CD8-positive, alpha-beta memory T cell (primary cell): ENCODE results near the gene IDNK. TPM values are rescaled to one million over a fixed set of nuclear protein-coding genes. Genes with fewer than 3 reads are reported as not detected.

ENCODE experiments used
- CTCF ChIA-PET: fragments of 350-600 bp; sonication (Branson Sonifier 250); formaldehyde crosslinking; loops from one replicate; lab custom pipeline; 2021; ENCODE audit warnings: antibody characterized with exemption; lab: Charles Lee
- POLR2A ChIA-PET: fragments of 350-600 bp; sonication (Branson Sonifier 250); formaldehyde crosslinking; loops from one replicate; lab custom pipeline; 2021; ENCODE audit warnings: antibody characterized with exemption; lab: Charles Lee
- DNase-seq, 5 donors: peaks; one replicate each; pipeline versions ENCODE4 v3.0.0 to v3.0.0-alpha.2; 2020 to 2022; ENCODE audit warnings: mixed read lengths in 1 of 5
- H3K27ac ChIP-seq: one replicate; pipeline ENCODE4 v1.7.0; 2013; ENCODE audit warnings: low read depth, mild to moderate bottlenecking, low read length, moderate library complexity
- H3K27me3 ChIP-seq: 2 replicates; pipeline ENCODE4 v1.7.0; 2013; ENCODE audit warnings: low read length, mild to moderate bottlenecking; ENCODE audit not compliant: insufficient read depth, poor library complexity, severe bottlenecking
- H3K36me3 ChIP-seq: 2 replicates; pipeline ENCODE4 v1.7.0; 2013; ENCODE audit warnings: mild to moderate bottlenecking, low read length, moderate library complexity; ENCODE audit not compliant: insufficient read depth
- H3K4me1 ChIP-seq: 2 replicates; pipeline ENCODE4 v1.7.0; 2013; ENCODE audit warnings: mild to moderate bottlenecking, low read length, moderate library complexity; ENCODE audit not compliant: insufficient read depth
- H3K4me3 ChIP-seq: 2 replicates; pipeline ENCODE4 v1.7.0; 2013; ENCODE audit warnings: mild to moderate bottlenecking, low read length
- H3K9me3 ChIP-seq: 2 replicates; pipeline ENCODE4 v1.7.0; 2013; ENCODE audit warnings: mild to moderate bottlenecking, low read length
- H3K27ac Mint-ChIP-seq, 8 donors: one replicate each; pipeline ENCODE4 v1.8.0; 2020 to 2021; ENCODE audit warnings: mixed read lengths in 8 of 8, mild to moderate bottlenecking in 6 of 8, inconsistent platforms in 3 of 8, moderate library complexity in 3 of 8
- H3K27me3 Mint-ChIP-seq, 2 donors: one replicate each; pipeline ENCODE4 v1.8.0; 2020 to 2021; ENCODE audit warnings: mixed read lengths in 2 of 2, mild to moderate bottlenecking in 1 of 2, moderate library complexity in 1 of 2
- H3K36me3 Mint-ChIP-seq, 3 donors: one replicate each; pipeline ENCODE4 v1.8.0; 2020 to 2021; ENCODE audit warnings: mixed read lengths in 3 of 3, inconsistent platforms in 1 of 3, mild to moderate bottlenecking in 1 of 3
- H3K4me1 Mint-ChIP-seq, 3 donors: one replicate each; pipeline ENCODE4 v1.8.0; 2020 to 2021; ENCODE audit warnings: mixed read lengths in 3 of 3, inconsistent platforms in 1 of 3, mild to moderate bottlenecking in 1 of 3
- H3K4me3 Mint-ChIP-seq, 7 donors: one replicate each; pipeline ENCODE4 v1.8.0; 2020 to 2021; ENCODE audit warnings: mixed read lengths in 7 of 7, mild to moderate bottlenecking in 6 of 7, moderate library complexity in 4 of 7, inconsistent platforms in 2 of 7
- H3K9me3 Mint-ChIP-seq, 5 donors: one replicate each; pipeline ENCODE4 v1.8.0; 2020 to 2022; ENCODE audit warnings: mixed read lengths in 5 of 5, mild to moderate bottlenecking in 3 of 5, moderate library complexity in 2 of 5, inconsistent platforms in 1 of 5
- polyA plus RNA-seq: library from polyadenylated mRNA; unstranded; fragments of 300-500 nt; fragmentation: Illumina TruSeq; gene quantifications from one replicate; pipeline ENCODE4 v1.2.3, GENCODE V29; 2021
- total RNA-seq, 2 experiments: library from RNA; stranded (reverse); gene quantifications; one replicate each; pipeline ENCODE4 v1.2.3, GENCODE V29; 2021

The IDNK gene
- total RNA-seq (1 to 10 TPM; 5.9 to 6.3 TPM), polyA plus RNA-seq (16.9 TPM)

DNA sequence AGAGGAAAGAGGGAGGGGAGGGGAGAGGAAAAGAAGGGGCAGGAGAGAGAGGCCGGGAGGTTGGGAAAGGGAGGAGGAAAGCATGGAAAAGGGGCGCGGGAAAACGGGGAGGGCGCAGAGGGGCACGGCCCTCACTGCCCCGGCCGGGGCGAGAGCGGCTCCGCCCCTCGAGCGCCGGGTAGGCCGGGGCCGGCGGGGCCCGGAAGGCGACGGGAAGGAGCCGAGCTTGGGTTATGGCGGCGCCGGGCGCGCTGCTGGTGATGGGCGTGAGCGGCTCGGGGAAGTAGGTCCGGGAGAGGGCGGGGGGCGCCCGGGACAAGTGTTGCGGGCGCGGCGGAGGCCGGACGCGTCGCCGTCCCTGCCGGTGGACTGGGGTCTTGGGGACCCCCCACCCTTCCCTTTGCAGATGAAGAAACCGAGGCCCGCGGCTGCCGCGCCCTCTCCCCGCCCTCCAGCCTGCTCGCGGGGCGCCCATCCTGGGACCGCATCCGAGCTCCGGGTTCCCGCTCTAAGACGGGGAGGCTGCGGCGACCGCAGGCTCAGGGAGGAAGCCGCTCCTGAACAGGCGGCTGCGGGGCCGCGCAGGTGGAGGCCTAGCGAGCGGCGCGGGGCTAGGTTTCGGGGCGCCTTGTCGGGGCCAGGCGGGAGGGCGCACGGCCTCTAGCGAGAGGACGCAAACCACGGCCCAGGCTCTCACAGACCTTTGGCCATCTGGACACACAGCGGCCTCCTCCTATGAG lies at the start of gene IDNK:
Gene IDNK (plus strand): TSS at position 205 of the 740 bp plus-strand sequence. CDS start 29 bp downstream, at position 234.
- H3K27ac Mint-ChIP-seq = peak within 1 kb of the TSS; percentile 90 to 99 (median 96)
- Histone ChIP-seq H3K9me3 (no peaks in the 10 kb centered on the region), H3K4me3 (peak within 1 kb of the TSS; percentile 72), H3K27me3 (no peaks in the 10 kb centered on the region), H3K27ac (peak within 1 kb of the TSS; percentile 84), H3K4me1 (peaks cover 18% of the 10 kb centered on the region), H3K36me3 (no peaks in the 10 kb centered on the region)
- H3K27me3 Mint-ChIP-seq = no peaks in the 10 kb centered on the region
- H3K4me1 Mint-ChIP-seq = peaks cover 33 to 43% (median 36%) of the 10 kb centered on the region in 3 donors
- peak within 1 kb of the TSS; percentile 87 to 98 (median 92) for H3K4me3 Mint-ChIP-seq
- POLR2A ChIA-PET = interaction anchor here (0.6 to 2.4 kb wide), 8 partner anchors 10 to 357 kb away, joined by 3 to 22 read pairs (median 3); partner anchors contain the start of genes HNRNPK, KIF27, RMI1 and UBQLN1
- H3K36me3 Mint-ChIP-seq = peaks cover 0 to 15% (median 2%) of the 10 kb centered on the region in 3 donors
- H3K9me3 Mint-ChIP-seq = no peaks in the 10 kb centered on the region
- DNase-seq = peak; percentile 49 to 76 (median 60)
- CTCF ChIA-PET = interaction anchor here (1.0 to 3.0 kb wide), 10 partner anchors 9 to 298 kb away, joined by 3 to 18 read pairs (median 6); partner anchors contain the start of genes KIF27 and UBQLN1

GRCh38 chr9:83574482-83574881 lies 48.5 kb upstream of the IDNK start:
- CTCF ChIA-PET = no interaction called here
- no peak overlapping the region for H3K4me3 ChIP-seq
- H3K9me3 ChIP-seq = no peaks in the 10 kb centered on the region
- Mint-ChIP-seq H3K4me1 (no peaks in the 10 kb centered on the region), H3K27ac (no peak overlapping the region), H3K36me3 (peaks cover 3 to 46% (median 6%) of the 10 kb centered on the region in 3 donors), H3K4me3 (no peak overlapping the region), H3K27me3 (no peaks in the 10 kb centered on the region), H3K9me3 (peaks cover 5 to 23% (median 19%) of the 10 kb centered on the region in 5 donors)
- no peak overlapping the region for H3K27ac ChIP-seq
- no peaks in the 10 kb centered on the region for H3K27me3 ChIP-seq
- H3K4me1 ChIP-seq = no peaks in the 10 kb centered on the region
- no peak for DNase-seq
- POLR2A ChIA-PET = no interaction called here
- no peaks in the 10 kb centered on the region for H3K36me3 ChIP-seq

DNA sequence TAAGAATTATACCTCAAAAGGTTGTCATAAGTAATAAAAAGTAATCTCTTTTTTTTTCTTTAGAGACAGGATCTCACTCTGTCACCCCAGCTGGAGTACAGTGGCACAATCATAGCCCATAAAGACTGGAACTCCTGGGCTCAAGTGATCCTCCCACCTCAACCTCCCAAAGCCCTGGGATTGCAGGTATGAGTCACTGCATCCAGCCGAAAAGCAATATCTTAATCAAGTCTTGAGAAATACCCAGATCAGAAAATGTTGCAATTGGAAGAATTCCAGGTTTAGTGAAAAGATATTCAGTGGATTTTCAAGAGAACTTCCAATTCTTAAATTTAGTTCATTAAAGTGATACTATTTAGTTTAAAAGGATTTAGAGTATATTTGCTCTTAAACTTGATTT lies 40.9 kb upstream of the IDNK start:
- H3K27me3 Mint-ChIP-seq = no peaks in the 10 kb centered on the region
- Histone ChIP-seq H3K4me1 (no peaks in the 10 kb centered on the region), H3K36me3 (no peaks in the 10 kb centered on the region), H3K9me3 (no peaks in the 10 kb centered on the region), H3K4me3 (no peak overlapping the region), H3K27me3 (no peaks in the 10 kb centered on the region), H3K27ac (no peak overlapping the region)
- peaks cover 3 to 36% (median 4%) of the 10 kb centered on the region in 3 donors for H3K36me3 Mint-ChIP-seq
- POLR2A ChIA-PET = no interaction called here
- peaks cover 7 to 23% (median 20%) of the 10 kb centered on the region in 5 donors for H3K9me3 Mint-ChIP-seq
- DNase-seq = no peak
- no peak overlapping the region for H3K27ac Mint-ChIP-seq
- no peak overlapping the region for H3K4me3 Mint-ChIP-seq
- CTCF ChIA-PET = no interaction called here
- no peaks in the 10 kb centered on the region for H3K4me1 Mint-ChIP-seq

DNA sequence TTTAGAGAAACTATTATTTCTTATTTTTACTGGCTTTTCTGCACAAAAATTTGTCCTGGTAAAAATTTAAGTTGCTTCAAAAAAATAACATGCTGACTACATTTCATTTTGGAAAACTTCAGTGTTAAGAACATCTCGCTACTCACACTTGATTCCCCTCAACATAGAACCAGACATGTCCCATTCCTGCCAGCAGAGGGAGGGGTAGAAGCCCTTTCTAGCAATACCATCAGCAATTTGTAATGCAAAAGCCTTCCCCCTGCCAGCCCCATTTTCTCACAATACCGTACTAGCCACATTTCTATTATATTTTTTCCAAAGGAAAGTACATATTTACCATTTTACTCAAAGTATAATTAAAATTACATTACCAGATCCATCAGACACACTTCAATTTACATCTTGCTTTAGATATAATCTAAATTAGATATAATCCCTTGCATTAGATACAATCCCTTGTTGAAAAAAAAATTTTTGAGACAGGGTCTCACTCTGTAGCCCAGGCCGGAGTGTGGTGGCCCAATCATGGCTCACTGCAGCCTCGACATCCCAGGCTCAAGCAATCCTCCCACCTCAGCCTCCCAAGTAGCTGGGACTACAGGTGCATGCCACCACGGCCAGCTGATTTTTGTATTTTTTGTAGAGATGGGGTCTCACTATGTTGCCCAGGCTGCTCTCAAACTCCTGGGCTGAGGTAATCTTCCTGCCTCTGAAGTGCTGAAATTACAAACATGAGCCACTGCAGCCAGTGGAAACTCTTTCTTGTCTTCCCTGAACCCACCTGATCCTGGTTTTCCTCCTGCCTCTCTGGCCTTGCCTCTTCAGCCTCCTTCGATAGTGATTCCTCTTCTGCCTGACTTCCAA lies 39.6 kb upstream of the IDNK start:
- ChIA-PET POLR2A (no interaction called here), CTCF (interaction anchor here (0.5 kb wide), 1 partner anchor 20 kb away, joined by 3 read pairs; no protein-coding TSS in a partner anchor)
- Mint-ChIP-seq H3K27ac (peak overlapping the region in 1 of 8 donors; percentile 7), H3K9me3 (peaks cover 7 to 12% (median 10%) of the 10 kb centered on the region in 5 donors), H3K4me1 (no peaks in the 10 kb centered on the region), H3K4me3 (no peak overlapping the region), H3K27me3 (no peaks in the 10 kb centered on the region), H3K36me3 (peaks cover 0 to 24% (median 2%) of the 10 kb centered on the region in 3 donors)
- Histone ChIP-seq H3K4me3 (no peak overlapping the region), H3K27me3 (no peaks in the 10 kb centered on the region), H3K36me3 (no peaks in the 10 kb centered on the region), H3K4me1 (no peaks in the 10 kb centered on the region), H3K9me3 (no peaks in the 10 kb centered on the region), H3K27ac (no peak overlapping the region)
- peak in 2 of 5 donors; percentile 14 to 16 for DNase-seq

DNA sequence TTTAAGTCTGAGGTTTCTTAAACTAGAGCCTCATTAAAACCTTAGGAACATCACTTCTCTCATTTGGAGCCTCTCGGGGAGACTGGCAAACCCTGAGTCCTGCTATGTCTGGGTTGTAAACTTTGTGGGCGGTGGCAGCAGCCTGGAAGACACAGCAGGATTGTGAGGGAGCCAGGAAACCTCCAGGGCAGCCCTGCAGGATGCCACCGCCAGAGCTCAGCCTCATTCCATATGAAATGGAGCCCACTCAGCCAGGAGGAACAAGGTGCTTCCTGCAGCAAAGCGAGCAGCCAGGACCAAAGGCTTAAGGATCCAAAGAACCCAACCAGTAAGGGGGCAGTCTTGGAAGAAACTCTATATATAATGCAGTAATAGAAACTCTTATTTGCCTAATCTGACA lies 37.9 kb upstream of the IDNK start:
- Mint-ChIP-seq H3K9me3 (peaks cover 0 to 2% (median 0%) of the 10 kb centered on the region in 5 donors), H3K36me3 (peaks cover 0 to 11% (median 0%) of the 10 kb centered on the region in 3 donors), H3K4me1 (no peaks in the 10 kb centered on the region), H3K27ac (no peak overlapping the region), H3K27me3 (no peaks in the 10 kb centered on the region), H3K4me3 (no peak overlapping the region)
- DNase-seq = no peak
- Histone ChIP-seq H3K36me3 (no peaks in the 10 kb centered on the region), H3K27ac (no peak overlapping the region), H3K4me1 (no peaks in the 10 kb centered on the region), H3K27me3 (no peaks in the 10 kb centered on the region), H3K9me3 (no peaks in the 10 kb centered on the region), H3K4me3 (no peak overlapping the region)
- ChIA-PET POLR2A (no interaction called here), CTCF (interaction anchor here (1.1 kb wide), 1 partner anchor 12 kb away, joined by 3 read pairs; no protein-coding TSS in a partner anchor)

GRCh38 chr9:83588256-83588655 lies 34.7 kb upstream of the IDNK start:
- no peaks in the 10 kb centered on the region for H3K27me3 Mint-ChIP-seq
- H3K9me3 ChIP-seq = no peaks in the 10 kb centered on the region
- no peak for DNase-seq
- H3K4me3 Mint-ChIP-seq = no peak overlapping the region
- ChIA-PET POLR2A (no interaction called here), CTCF (interaction anchor here (1.4 kb wide), 1 partner anchor 9 kb away, joined by 4 read pairs; no protein-coding TSS in a partner anchor)
- no peaks in the 10 kb centered on the region for H3K27me3 ChIP-seq
- H3K27ac Mint-ChIP-seq = no peak overlapping the region
- peaks cover 0 to 2% (median 0%) of the 10 kb centered on the region in 5 donors for H3K9me3 Mint-ChIP-seq
- no peaks in the 10 kb centered on the region for H3K36me3 ChIP-seq
- H3K27ac ChIP-seq = no peak overlapping the region
- H3K4me1 ChIP-seq = no peaks in the 10 kb centered on the region
- H3K36me3 Mint-ChIP-seq = peaks cover 0 to 5% (median 0%) of the 10 kb centered on the region in 3 donors
- no peaks in the 10 kb centered on the region for H3K4me1 Mint-ChIP-seq
- H3K4me3 ChIP-seq = no peak overlapping the region

GRCh38 chr9:83596899-83597504 lies 25.9 kb upstream of the IDNK start:
- no peaks in the 10 kb centered on the region for H3K4me1 Mint-ChIP-seq
- ChIA-PET POLR2A (interaction anchor here (0.6 kb wide), 1 partner anchor 356 kb away, joined by 4 read pairs; no protein-coding TSS in a partner anchor), CTCF (interaction anchor here (1.1 to 2.3 kb wide), 4 partner anchors 9 to 263 kb away, joined by 3 to 7 read pairs (median 4); no protein-coding TSS in a partner anchor)
- H3K9me3 ChIP-seq = no peaks in the 10 kb centered on the region
- no peak overlapping the region for H3K4me3 Mint-ChIP-seq
- H3K9me3 Mint-ChIP-seq = no peaks in the 10 kb centered on the region
- DNase-seq = peak in 3 of 5 donors; percentile 3 to 20 (median 9)
- no peaks in the 10 kb centered on the region for H3K27me3 ChIP-seq
- H3K27ac ChIP-seq = no peak overlapping the region
- H3K27me3 Mint-ChIP-seq = no peaks in the 10 kb centered on the region
- no peak overlapping the region for H3K27ac Mint-ChIP-seq
- H3K36me3 Mint-ChIP-seq = no peaks in the 10 kb centered on the region
- no peak overlapping the region for H3K4me3 ChIP-seq
- no peaks in the 10 kb centered on the region for H3K36me3 ChIP-seq
- no peaks in the 10 kb centered on the region for H3K4me1 ChIP-seq
